ENCODE results near the gene ZBTB20. TPM values are rescaled to one million over a fixed set of nuclear protein-coding genes. Genes with fewer than 3 reads are reported as not detected.
A peak's percentile ranks its signal among the peaks of the same experiment; 100 is the strongest.

The ZBTB20 gene
- total RNA-seq, 4 donors from 2014 or later: 69.9 to 112 (median 80.8) TPM

DNA sequence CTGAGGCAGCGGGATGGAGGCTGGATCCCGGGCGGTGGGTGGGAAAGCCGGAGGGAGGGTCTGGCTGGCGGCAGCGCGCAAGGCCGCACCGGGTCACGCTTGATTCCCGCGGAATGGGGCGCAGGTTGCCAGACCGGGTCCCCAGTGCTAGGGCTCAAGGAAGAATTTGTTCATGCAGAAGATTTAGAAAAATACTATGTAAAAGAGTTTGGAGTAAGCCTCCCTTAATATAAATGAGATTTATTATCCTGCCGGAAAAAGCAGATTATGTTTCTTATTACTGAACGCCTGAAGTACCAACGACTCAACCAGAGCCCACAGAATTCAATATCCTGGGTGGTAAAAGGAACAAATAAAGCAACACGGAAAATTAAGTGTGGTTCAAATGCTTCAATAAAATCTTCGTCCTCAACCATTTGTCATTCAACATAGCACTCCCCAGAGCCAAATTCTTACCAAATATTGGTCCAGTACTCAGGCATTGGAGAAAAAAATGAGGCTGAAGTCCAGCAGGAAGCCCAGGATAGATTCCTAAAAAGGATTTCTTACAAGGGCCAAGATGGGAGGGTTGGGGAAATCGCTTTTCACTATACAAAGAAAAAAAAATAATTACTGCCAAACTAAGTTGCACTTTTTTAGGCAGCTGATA lies 1.2 kb upstream of the ZBTB20 start:
- WGBS: under 1% methylated on average over 19 of the region's 20 CpGs
- Histone ChIP-seq H3K36me3 (no peaks in the 10 kb centered on the region), H3K9me3 (no peaks in the 10 kb centered on the region), H3K27me3 (no peaks in the 10 kb centered on the region), H3K27ac (replicated peaks in 1 of 4) (peak overlapping the region; percentile 97 to 100 (median 99)), H3K4me3 (peak overlapping the region; percentile 87 to 99 (median 90)), H3K4me1 (peaks cover 16 to 31% (median 29%) of the 10 kb centered on the region in 4 donors)
- intact Hi-C loops (cut with DNase I): loop anchor here (10.0 kb wide), 1 partner anchor 53 kb away; no protein-coding TSS in a partner anchor
- no peak for DNase-seq (ENCODE audit: extremely low spot score)
- TF ChIP-seq POLR2AphosphoS5 (IDR thresholded peaks at IDR 0.05) (peak in 1 of 2 donors; percentile 1), EP300 (IDR thresholded peaks at IDR 0.05) (no peak), POLR2A (IDR thresholded peaks at IDR 0.05; ENCODE audit: low read depth) (no peak)
- TF ChIP-seq, protein P1, sequence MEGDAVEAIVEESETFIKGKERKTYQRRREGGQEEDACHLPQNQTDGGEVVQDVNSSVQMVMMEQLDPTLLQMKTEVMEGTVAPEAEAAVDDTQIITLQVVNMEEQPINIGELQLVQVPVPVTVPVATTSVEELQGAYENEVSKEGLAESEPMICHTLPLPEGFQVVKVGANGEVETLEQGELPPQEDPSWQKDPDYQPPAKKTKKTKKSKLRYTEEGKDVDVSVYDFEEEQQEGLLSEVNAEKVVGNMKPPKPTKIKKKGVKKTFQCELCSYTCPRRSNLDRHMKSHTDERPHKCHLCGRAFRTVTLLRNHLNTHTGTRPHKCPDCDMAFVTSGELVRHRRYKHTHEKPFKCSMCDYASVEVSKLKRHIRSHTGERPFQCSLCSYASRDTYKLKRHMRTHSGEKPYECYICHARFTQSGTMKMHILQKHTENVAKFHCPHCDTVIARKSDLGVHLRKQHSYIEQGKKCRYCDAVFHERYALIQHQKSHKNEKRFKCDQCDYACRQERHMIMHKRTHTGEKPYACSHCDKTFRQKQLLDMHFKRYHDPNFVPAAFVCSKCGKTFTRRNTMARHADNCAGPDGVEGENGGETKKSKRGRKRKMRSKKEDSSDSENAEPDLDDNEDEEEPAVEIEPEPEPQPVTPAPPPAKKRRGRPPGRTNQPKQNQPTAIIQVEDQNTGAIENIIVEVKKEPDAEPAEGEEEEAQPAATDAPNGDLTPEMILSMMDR (IDR thresholded peaks at IDR 0.05): no peak

DNA sequence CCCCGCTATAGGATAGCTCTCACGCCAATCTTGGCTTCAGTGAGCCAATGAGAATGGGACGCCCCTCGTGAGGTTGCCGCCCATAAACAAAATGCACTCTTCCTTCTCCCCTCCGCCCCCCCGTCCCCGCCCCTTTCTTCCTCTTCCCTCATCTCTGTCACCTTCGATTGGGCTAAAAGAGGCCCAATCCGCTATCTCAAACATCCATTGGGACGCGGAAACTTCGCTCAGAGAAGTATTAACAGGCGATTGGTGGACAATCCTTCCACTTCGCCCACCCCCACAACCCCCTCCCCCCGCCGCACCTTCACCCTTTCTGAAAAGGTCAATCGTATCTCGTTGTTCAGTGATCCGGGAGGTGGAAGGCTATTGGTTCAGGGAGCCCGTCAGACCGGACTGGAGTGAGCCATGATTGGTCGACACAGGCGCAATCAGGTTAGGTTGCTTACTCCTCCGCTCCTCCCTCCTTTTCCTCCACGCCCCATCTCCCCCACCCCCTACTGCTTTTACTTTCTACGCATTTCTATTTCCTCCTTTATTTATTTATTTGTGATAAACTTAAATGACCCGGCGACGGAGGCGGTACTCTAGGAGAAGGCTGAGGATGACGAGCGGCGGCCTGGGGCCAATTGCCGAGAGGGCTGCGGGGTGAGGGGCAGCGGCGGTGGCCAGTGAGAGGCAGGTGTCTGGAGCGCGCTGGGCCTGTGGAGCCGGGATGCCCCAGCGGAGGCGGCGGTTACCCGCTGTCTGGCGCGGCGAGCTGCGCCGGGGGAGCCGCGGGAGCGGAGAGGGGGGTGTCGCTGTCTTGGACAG lies 447 bp upstream of the ZBTB20 start:
- Histone ChIP-seq H3K27ac (replicated peaks in 1 of 4) (peak overlapping the region; percentile 97 to 100 (median 99)), H3K4me1 (peaks cover 16 to 36% (median 33%) of the 10 kb centered on the region in 4 donors), H3K4me3 (peak overlapping the region; percentile 87 to 99 (median 90)), H3K27me3 (no peaks in the 10 kb centered on the region), H3K9me3 (no peaks in the 10 kb centered on the region), H3K36me3 (no peaks in the 10 kb centered on the region)
- intact Hi-C loops (cut with DNase I): loop anchor here (10.0 kb wide), 1 partner anchor 53 kb away; no protein-coding TSS in a partner anchor
- peak; percentile 100 for DNase-seq (ENCODE audit: extremely low spot score)
- WGBS: under 1% methylated on average over 36 of the region's 54 CpGs
- TF ChIP-seq POLR2AphosphoS5 (IDR thresholded peaks at IDR 0.05) (peak; percentile 89 to 92), POLR2A (IDR thresholded peaks at IDR 0.05; ENCODE audit: low read depth) (peak; percentile 66), EP300 (IDR thresholded peaks at IDR 0.05) (no peak)
- TF ChIP-seq, protein P1 (IDR thresholded peaks at IDR 0.05): no peak

DNA sequence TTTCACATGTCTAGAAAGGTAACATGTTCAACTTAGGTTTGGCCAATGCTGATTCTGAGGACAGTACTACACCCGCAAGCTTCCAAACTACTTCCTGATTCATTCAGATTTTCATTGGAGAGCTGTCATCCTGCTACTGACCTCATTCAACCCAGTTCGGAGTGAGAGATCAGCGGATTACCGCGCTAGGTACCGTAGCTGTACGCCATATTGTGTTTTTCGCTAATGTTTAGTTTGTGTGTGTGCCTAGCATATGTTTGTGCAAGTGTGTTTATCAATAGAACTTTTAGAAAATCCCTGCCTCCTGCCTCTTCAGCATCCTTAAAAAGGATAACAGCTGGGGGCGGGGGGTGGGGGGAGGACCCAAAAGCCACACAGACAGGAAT lies 1.1 kb downstream of the ZBTB20 start:
- DNase-seq (ENCODE audit: extremely low spot score): no peak
- Histone ChIP-seq H3K36me3 (no peaks in the 10 kb centered on the region), H3K27ac (replicated peaks in 1 of 4) (peak overlapping the region; percentile 96 to 100 (median 99)), H3K4me3 (peak overlapping the region; percentile 87 to 99 (median 90)), H3K4me1 (peaks cover 16 to 49% (median 43%) of the 10 kb centered on the region in 4 donors), H3K9me3 (no peaks in the 10 kb centered on the region), H3K27me3 (no peaks in the 10 kb centered on the region)
- TF ChIP-seq, protein P1 (IDR thresholded peaks at IDR 0.05): no peak
- TF ChIP-seq POLR2A (IDR thresholded peaks at IDR 0.05; ENCODE audit: low read depth) (no peak), POLR2AphosphoS5 (IDR thresholded peaks at IDR 0.05) (peak; percentile 56 to 83), EP300 (IDR thresholded peaks at IDR 0.05) (no peak)
- 3% methylated on average over 6 of the region's 9 CpGs for WGBS
- intact Hi-C loops (cut with DNase I): loop anchor here (10.0 kb wide), 1 partner anchor 51 kb away; no protein-coding TSS in a partner anchor

DNA sequence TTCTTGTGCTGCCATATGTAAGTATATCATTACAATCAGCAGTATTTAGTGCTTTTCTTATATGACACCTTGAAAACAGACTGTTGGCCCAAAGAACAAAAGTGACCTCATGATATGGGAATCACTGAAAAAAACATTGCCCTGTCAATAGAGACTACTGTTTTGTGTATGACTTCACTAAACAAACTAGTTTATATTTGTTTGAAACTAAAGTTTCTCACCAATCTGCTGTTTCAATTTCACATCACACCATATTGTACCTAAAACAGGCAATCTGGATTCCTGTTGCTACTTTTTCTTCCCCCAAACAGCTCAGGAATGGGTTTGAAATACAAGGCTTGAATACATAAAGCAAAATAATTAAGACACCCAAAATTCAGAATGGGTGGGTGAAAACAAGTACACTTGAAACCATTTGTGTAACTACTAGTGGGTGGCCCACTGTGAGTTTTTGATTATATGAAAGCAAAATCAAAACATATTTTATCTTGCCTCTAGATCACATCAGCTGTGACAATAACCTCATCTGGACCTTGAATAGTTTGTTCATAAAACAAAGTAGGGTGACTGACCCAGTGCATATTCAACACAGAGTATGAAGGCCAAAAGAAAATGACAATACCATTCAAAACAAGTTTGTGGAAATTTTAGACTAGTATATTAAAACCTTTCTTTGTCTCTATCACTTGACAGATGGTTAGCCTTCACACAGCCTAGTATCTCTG lies 5.9 kb downstream of the ZBTB20 start:
- H3K4me3 ChIP-seq: no peak overlapping the region
- intact Hi-C loops (cut with DNase I): loop anchor here (10.0 kb wide), 1 partner anchor 46 kb away; no protein-coding TSS in a partner anchor
- no peaks in the 10 kb centered on the region for H3K27me3 ChIP-seq
- DNase-seq (ENCODE audit: extremely low spot score): no peak
- peaks cover 15 to 53% (median 38%) of the 10 kb centered on the region in 4 donors for H3K4me1 ChIP-seq
- H3K9me3 ChIP-seq: no peaks in the 10 kb centered on the region
- no peak overlapping the region for H3K27ac ChIP-seq (replicated peaks in 1 of 4)
- TF ChIP-seq EP300 (IDR thresholded peaks at IDR 0.05) (no peak), POLR2AphosphoS5 (IDR thresholded peaks at IDR 0.05) (no peak), POLR2A (IDR thresholded peaks at IDR 0.05; ENCODE audit: low read depth) (no peak)
- TF ChIP-seq, protein P1 (IDR thresholded peaks at IDR 0.05): no peak
- H3K36me3 ChIP-seq: no peaks in the 10 kb centered on the region

Measured in esophagus muscularis mucosa (tissue), 4 donors.